HepG2 (cell line): ENCODE results near the gene ZNF563. TPM values are rescaled to one million over a fixed set of nuclear protein-coding genes. Genes with fewer than 3 reads are reported as not detected.

Experiments used
- ATAC-seq: fragments of 200-7000 bp; cut with Tn5 transposase; 3 replicates; pipeline ENCODE4 v1.9.1; 2020; ENCODE audit warnings: mild to moderate bottlenecking, moderate library complexity
- BruUV-seq: library from RNA; stranded (reverse); fragments of 400-500 nt; replicated peaks from 2 replicates; lab custom pipeline; 2021; lab: Mats Ljungman, UMichigan
- CTCF ChIA-PET: fragments of 300-600 bp; formaldehyde crosslinking; extraction: SDS; loops from one replicate; lab custom pipeline; 2021; ENCODE audit warnings: low total read pairs, inconsistent platforms, low intra/inter-chr PET ratio; lab: Yijun Ruan, JAX
- POLR2A ChIA-PET: fragments of 350-600 bp; sonication (Branson Sonifier 250); formaldehyde crosslinking; loops from one replicate; lab custom pipeline; 2020; ENCODE audit warnings: antibody characterized with exemption, inconsistent platforms; lab: Yijun Ruan, JAX
- DNase-seq: peaks from one replicate; pipeline ENCODE4 v3.0.0-alpha.2; 2015; ENCODE audit warnings: low spot score
- FAIRE-seq: peaks from 3 replicates; lab custom pipeline; 2011; peaks lifted over from hg19 to GRCh38; lab: Jason Lieb, UNC
- H2AFZ ChIP-seq: one replicate; pipeline ENCODE4 v1.6.1; 2011; ENCODE audit warnings: low read length, inconsistent platforms
- H3K27ac ChIP-seq: fragments of 300-600 bp; 3 replicates; pipeline ENCODE4 v1.8.0; 2011; ENCODE audit warnings: mixed run types, mild to moderate bottlenecking, mixed read lengths, low read length, inconsistent platforms; ENCODE audit not compliant: insufficient read depth; ENCODE audit errors: extremely low read length
- H3K27me3 ChIP-seq, 2 experiments: fragments of 200-600 bp in 1 of 2; 2 replicates in 1 of 2; 3 replicates in 1 of 2; pipeline versions ENCODE4 v1.6.0 to v1.8.0; 2011; ENCODE audit warnings: low read length in 2 of 2, mild to moderate bottlenecking in 2 of 2, moderate library complexity in 2 of 2, inconsistent platforms in 1 of 2; ENCODE audit not compliant: insufficient read depth in 2 of 2, control insufficient read depth in 1 of 2
- H3K36me3 ChIP-seq, 2 experiments: fragments of 200-600 bp in 1 of 2; replicated peaks in 1 of 2; 2 replicates in 1 of 2; 3 replicates in 1 of 2; pipeline versions ENCODE4 v1.5.1 to v1.8.0; 2011; ENCODE audit warnings: low read length in 2 of 2, inconsistent platforms in 1 of 2; ENCODE audit not compliant: insufficient read depth in 2 of 2, control insufficient read depth in 1 of 2
- H3K4me1 ChIP-seq: 2 replicates; pipeline ENCODE4 v1.5.1; 2012; ENCODE audit warnings: low read length, inconsistent platforms; ENCODE audit not compliant: insufficient read depth
- H3K4me2 ChIP-seq: 2 replicates; pipeline ENCODE4 v1.6.0; 2011; ENCODE audit warnings: low read depth, low read length, inconsistent platforms
- H3K4me3 ChIP-seq, 3 experiments: fragments of 200-600 bp in 1 of 3; sonication (generic), shearing (Covaris generic) in 1 of 3; replicated peaks in 1 of 3; 2 replicates each; pipeline ENCODE4 v1.5.1; 2011 to 2016; ENCODE audit warnings: low read length in 3 of 3, inconsistent platforms in 2 of 3, low read depth in 2 of 3, mild to moderate bottlenecking in 2 of 3, control low read depth in 1 of 3, mixed read lengths in 1 of 3; ENCODE audit not compliant: insufficient read depth in 1 of 3
- H3K79me2 ChIP-seq: one replicate; pipeline ENCODE4 v1.6.1; 2011; ENCODE audit warnings: low read length, inconsistent platforms; ENCODE audit not compliant: insufficient read depth
- H3K9ac ChIP-seq: 2 replicates; pipeline ENCODE4 v1.6.0; 2011; ENCODE audit warnings: mild to moderate bottlenecking, low read depth, low read length, inconsistent platforms; ENCODE audit not compliant: insufficient read depth
- H3K9me3 ChIP-seq: 2 replicates; pipeline ENCODE4 v1.5.1; 2012; ENCODE audit warnings: mild to moderate bottlenecking, low read length
- H4K20me1 ChIP-seq: 2 replicates; pipeline ENCODE4 v1.6.0; 2011; ENCODE audit warnings: inconsistent platforms, mild to moderate bottlenecking, low read length, moderate library complexity; ENCODE audit not compliant: insufficient read depth
- EP300 ChIP-seq, 3 experiments: sonication (generic) in 1 of 3; formaldehyde crosslinking in 1 of 3; IDR thresholded peaks; 2 replicates each; pipeline versions ENCODE4 v1.5.1 to v1.6.1; 2011 to 2020; ENCODE audit warnings: low read depth in 2 of 3, low read length in 2 of 3, borderline replicate concordance in 1 of 3, improper control_type of control experiment in 1 of 3, mild to moderate bottlenecking in 1 of 3, missing genetic modification reagents in 1 of 3, moderate library complexity in 1 of 3
- ETV6 ChIP-seq: sonication (generic); formaldehyde crosslinking; conservative IDR thresholded peaks from 2 replicates; pipeline ENCODE4 v1.4.0; 2020; ENCODE audit warnings: missing genetic modification reagents
- HNF4A ChIP-seq: sonication (generic); formaldehyde crosslinking; IDR thresholded peaks from 2 replicates; pipeline ENCODE4 v1.4.0; 2020; ENCODE audit warnings: missing genetic modification reagents
- KDM6A ChIP-seq: IDR thresholded peaks from 2 replicates; pipeline ENCODE4 v1.6.1; 2016; ENCODE audit warnings: low read depth
- MBD4 ChIP-seq: IDR thresholded peaks from 2 replicates; pipeline ENCODE4 v1.6.1; 2012; ENCODE audit warnings: low read length, inconsistent platforms, borderline replicate concordance
- MEIS2 ChIP-seq: sonication (generic); formaldehyde crosslinking; IDR thresholded peaks from 2 replicates; pipeline ENCODE4 v1.9.0; 2021; ENCODE audit warnings: mild to moderate bottlenecking, missing genetic modification reagents
- MTERF4 ChIP-seq: sonication (generic); formaldehyde crosslinking; IDR thresholded peaks from 2 replicates; pipeline ENCODE4 v1.8.0; 2023; ENCODE audit warnings: mild to moderate bottlenecking, missing genetic modification reagents
- MYNN ChIP-seq: sonication (generic); formaldehyde crosslinking; IDR thresholded peaks from 2 replicates; pipeline ENCODE4 v1.4.0; 2020; ENCODE audit warnings: mild to moderate bottlenecking, low read depth, missing genetic modification reagents
- NCOA2 ChIP-seq: sonication (generic); formaldehyde crosslinking; IDR thresholded peaks from 2 replicates; pipeline ENCODE4 v1.8.0; 2022; ENCODE audit warnings: inconsistent platforms
- POLR2AphosphoS2 ChIP-seq: IDR thresholded peaks from 2 replicates; pipeline ENCODE4 v1.6.1; 2011; ENCODE audit warnings: low read depth, low read length, improper control_type of control experiment
- PPARG ChIP-seq: conservative IDR thresholded peaks from 2 replicates; pipeline ENCODE4 v1.6.1; 2016; ENCODE audit warnings: missing biosample characterization, missing genetic modification reagents
- SNAPC5 ChIP-seq: sonication (generic); formaldehyde crosslinking; IDR thresholded peaks from 2 replicates; pipeline ENCODE4 v1.8.1; 2023; ENCODE audit warnings: mild to moderate bottlenecking, missing genetic modification reagents, borderline replicate concordance
- SOX5 ChIP-seq: IDR thresholded peaks from 2 replicates; pipeline ENCODE4 v1.6.1; 2016; ENCODE audit warnings: borderline replicate concordance
- SPEN ChIP-seq: sonication (generic); formaldehyde crosslinking; IDR thresholded peaks from 2 replicates; pipeline ENCODE4 v1.5.1; 2020; ENCODE audit warnings: low read depth, mild to moderate bottlenecking, missing genetic modification reagents
- SUZ12 ChIP-seq: fragments of 150-350 bp; IDR thresholded peaks from 2 replicates; pipeline ENCODE4 v1.6.1; 2014; ENCODE audit warnings: low read depth, low read length
- ZNF24 ChIP-seq: fragments of 450-650 bp; IDR thresholded peaks from 2 replicates; pipeline ENCODE4 v1.6.1; 2017; ENCODE audit warnings: antibody characterized with exemption, mild to moderate bottlenecking
- ZNF263 ChIP-seq: sonication (generic); formaldehyde crosslinking; IDR thresholded peaks from 2 replicates; pipeline ENCODE4 v1.4.0; 2020; ENCODE audit warnings: missing genetic modification reagents
- ZNF337 ChIP-seq: sonication (generic); formaldehyde crosslinking; IDR thresholded peaks from 2 replicates; pipeline ENCODE4 v1.5.1; 2020; ENCODE audit warnings: missing genetic modification reagents, low read depth, mild to moderate bottlenecking, borderline replicate concordance
- ZNF33B ChIP-seq: sonication (generic); formaldehyde crosslinking; IDR thresholded peaks from 2 replicates; pipeline ENCODE4 v1.5.1; 2020; ENCODE audit warnings: mild to moderate bottlenecking, missing genetic modification reagents
- ZNF567 ChIP-seq: sonication (generic); formaldehyde crosslinking; IDR thresholded peaks from 2 replicates; pipeline ENCODE4 v1.8.1; 2023; ENCODE audit warnings: mild to moderate bottlenecking, missing genetic modification reagents, borderline replicate concordance
- ZNF660 ChIP-seq: sonication (generic); formaldehyde crosslinking; IDR thresholded peaks from 2 replicates; pipeline ENCODE4 v1.5.1; 2020; ENCODE audit warnings: mild to moderate bottlenecking, low read depth, missing genetic modification reagents, borderline replicate concordance
- ZNF749 ChIP-seq: sonication (generic); formaldehyde crosslinking; IDR thresholded peaks from 2 replicates; pipeline ENCODE4 v1.8.0; 2022; ENCODE audit warnings: mild to moderate bottlenecking, missing genetic modification reagents, moderate library complexity, borderline replicate concordance
- ZNF781 ChIP-seq: sonication (generic); formaldehyde crosslinking; IDR thresholded peaks from 2 replicates; pipeline ENCODE4 v1.5.1; 2020; ENCODE audit warnings: borderline replicate concordance, mild to moderate bottlenecking, missing genetic modification reagents; ENCODE audit errors: not compliant biosample characterization
- ZSCAN21 ChIP-seq: sonication (generic); formaldehyde crosslinking; IDR thresholded peaks from 2 replicates; pipeline ENCODE4 v1.8.0; 2022; ENCODE audit warnings: mild to moderate bottlenecking, missing genetic modification reagents, moderate library complexity, borderline replicate concordance
- WGBS: methylation state at CpG from one replicate; pipeline ENCODE4 v1.1.6; 2017; ENCODE audit warnings: low lambda C conversion rate; 5-methylcytosine and 5-hydroxymethylcytosine counted together
- in situ Hi-C: cut with HindIII; loops from 2 replicates; pipeline ENCODE4 v1.10.0; 2017; ENCODE audit warnings: low pct_unique_long_range_greater_than_20kb; ENCODE audit not compliant: extremely low pct_ligation_motif_present
- intact Hi-C: fragments of 100-400 bp; cut with micrococcal nuclease; formaldehyde crosslinking; loops from one replicate; pipeline ENCODE4 v1.10.0; 2022; ENCODE audit not compliant: unreplicated experiment
- polyA plus RNA-seq, 8 experiments: library from polyadenylated mRNA; depleted of rRNA in 3 of 8; stranded (reverse) in 7 of 8; unstranded in 1 of 8; fragments of >200 nt; fragmentation: Illumina TruSeq in 4 of 8; extraction: Trizol in 4 of 8; gene quantifications; 2 replicates each; pipeline versions ENCODE4 v1.2.1 to v1.2.3, GENCODE V29; 2011 to 2016; ENCODE audit warnings: low read depth in 4 of 8, missing spikeins in 1 of 8, mixed read lengths in 1 of 8; ENCODE audit not compliant: insufficient read depth in 1 of 8
- total RNA-seq, 5 experiments: library from RNA; depleted of rRNA; stranded (reverse); fragments of >200 nt; fragmentation: Illumina TruSeq; extraction: Trizol; gene quantifications; 2 replicates each; pipeline ENCODE4 v1.2.3, GENCODE V29; 2016; ENCODE audit warnings: low read depth in 1 of 5

ZNF563 gene
- total and polyA plus RNA-seq, 2 of the 13 experiments (the other 11 are each of a cell fraction or from before 2014, with no cell fraction given): 7.5 to 19.5 TPM

- TF ChIP-seq ZNF24 (no peak), MEIS2 (CRISPR knock-in tag) (no peak), HNF4A (CRISPR knock-in tag) (no peak), NCOA2 (CRISPR knock-in tag) (no peak), ZNF749 (CRISPR knock-in tag) (no peak), KDM6A (CRISPR knock-in tag) (no peak), MTERF4 (CRISPR knock-in tag) (no peak), ZNF660 (CRISPR knock-in tag) (no peak), EP300 (IDR thresholded peaks at IDR 0.05; ENCODE audit: low read depth in 2 of 2, low read length in 2 of 2) (no peak), EP300 (CRISPR knock-in tag; IDR thresholded peaks at IDR 0.05; ENCODE audit: borderline replicate concordance) (no peak), SUZ12 (no peak), ETV6 (CRISPR knock-in tag) (no peak), ZNF337 (no peak), ZNF781 (no peak)
Measured at GRCh38 chr19:12289790-12290065, 43.7 kb downstream of the ZNF563 start (continued).

- no peaks in the 10 kb centered on the region for H4K20me1 ChIP-seq
- ChIA-PET POLR2A (no interaction called here), CTCF (no interaction called here)
- H3K4me1 ChIP-seq: peaks cover 34% of the 10 kb centered on the region
- peaks cover 66% of the 10 kb centered on the region for H3K79me2 ChIP-seq
- no peak overlapping the region for H2AFZ ChIP-seq
- no peaks in the 10 kb centered on the region for H3K27me3 ChIP-seq
- intact Hi-C loops: no loop called here
- no peak overlapping the region for H3K27ac ChIP-seq
- H3K9ac ChIP-seq: no peak overlapping the region
- no peaks in the 10 kb centered on the region for H3K9me3 ChIP-seq
- TF ChIP-seq SNAPC5 (CRISPR knock-in tag) (no peak), SOX5 (no peak), ZNF567 (CRISPR knock-in tag) (no peak), MYNN (CRISPR knock-in tag) (no peak), ZNF263 (CRISPR knock-in tag) (no peak), MBD4 (no peak), PPARG (CRISPR knock-in tag) (no peak), ZSCAN21 (CRISPR knock-in tag) (no peak), SPEN (CRISPR knock-in tag) (no peak), ZNF33B (no peak), POLR2AphosphoS2 (no peak)
- TF ChIP-seq, all 625 proteins: peak for 0
- ATAC-seq: no peak
- in situ Hi-C loops: no loop called here
- H3K4me2 ChIP-seq: no peak overlapping the region
- 93% methylated on average over 1 of the region's 1 CpG for WGBS
- no peak for DNase-seq
- BruUV-seq: no TSS peak
- H3K4me3 ChIP-seq: no peak overlapping the region
- no peak for FAIRE-seq
- H3K36me3 ChIP-seq: peaks cover 0 to 35% of the 10 kb centered on the region in 2 experiments; a peak in 3 of 5 replicates
Measured at GRCh38 chr19:12287958-12288500, 45.4 kb downstream of the ZNF563 start.
